H1 (cell line): Measurements from ENCODE around the gene FERMT2. TPM values are rescaled to one million over a fixed set of nuclear protein-coding genes. Genes with fewer than 3 reads are reported as not detected.

Source experiments
- CTCF ChIA-PET: fragments of 300-600 bp; sonication (Branson Sonifier 250); formaldehyde crosslinking; loops from one replicate; lab custom pipeline; 2021; ENCODE audit not compliant: partially characterized antibody; lab: Charles Lee
- POLR2A ChIA-PET: fragments of 300-600 bp; sonication (Branson Sonifier 250); formaldehyde crosslinking; loops from one replicate; lab custom pipeline; 2021; ENCODE audit warnings: inconsistent platforms; ENCODE audit not compliant: partially characterized antibody; lab: Charles Lee
- DNase-seq, 2 experiments: peaks; one replicate each; pipeline versions ENCODE4 v3.0.0 to v3.0.0-alpha.2; 2010 to 2022; ENCODE audit warnings: low spot score in 2 of 2, low read depth in 1 of 2, mixed read lengths in 1 of 2
- FAIRE-seq: peaks from 2 replicates; lab custom pipeline; 2011; peaks lifted over from hg19 to GRCh38; lab: Jason Lieb, UNC
- H2AFZ ChIP-seq: 2 replicates; pipeline ENCODE4 v1.8.1; 2012; ENCODE audit warnings: low read length, inconsistent platforms
- H2AK5ac ChIP-seq: 2 replicates; pipeline ENCODE4 v1.6.1; 2013; ENCODE audit warnings: low read depth, low read length
- H2BK120ac ChIP-seq: replicated peaks from 2 replicates; pipeline ENCODE3; 2013; ENCODE audit warnings: low read depth, low read length, inconsistent platforms
- H2BK12ac ChIP-seq: 2 replicates; pipeline ENCODE4 v1.6.1; 2013; ENCODE audit warnings: low read depth, low read length
- H2BK15ac ChIP-seq: 2 replicates; pipeline ENCODE4 v1.6.1; 2013; ENCODE audit warnings: low read length
- H2BK20ac ChIP-seq: 2 replicates; pipeline ENCODE4 v1.6.1; 2013; ENCODE audit warnings: low read length
- H2BK5ac ChIP-seq: 2 replicates; pipeline ENCODE4 v1.6.1; 2013; ENCODE audit warnings: low read depth, low read length
- H3K14ac ChIP-seq: 2 replicates; pipeline ENCODE4 v1.6.1; 2013; ENCODE audit warnings: inconsistent platforms; ENCODE audit not compliant: insufficient read length
- H3K18ac ChIP-seq: 2 replicates; pipeline ENCODE4 v1.6.1; 2013; ENCODE audit warnings: low read length; ENCODE audit errors: extremely low read depth
- H3K23ac ChIP-seq: 2 replicates; pipeline ENCODE4 v1.6.1; 2013; ENCODE audit warnings: inconsistent platforms; ENCODE audit not compliant: insufficient read length
- H3K23me2 ChIP-seq: 2 replicates; pipeline ENCODE4 v1.6.1; 2013; ENCODE audit warnings: low read depth, low read length
- H3K27ac ChIP-seq: 2 replicates; pipeline ENCODE4 v1.6.1; 2011; ENCODE audit warnings: low read depth, low read length, inconsistent platforms
- H3K27me3 ChIP-seq, 4 experiments: replicated peaks in 1 of 4; 1 replicate in 1 of 4; 2 replicates in 3 of 4; pipeline versions ENCODE4 v1.6.1 to v1.8.1; 2011 to 2013; ENCODE audit warnings: low read length in 3 of 4, mild to moderate bottlenecking in 3 of 4, inconsistent platforms in 2 of 4, mixed read lengths in 2 of 4, moderate library complexity in 1 of 4; ENCODE audit not compliant: control insufficient read depth in 3 of 4, insufficient read depth in 3 of 4; ENCODE audit errors: extremely low read depth in 1 of 4
- H3K36me3 ChIP-seq, 4 experiments: 2 replicates each; pipeline versions ENCODE4 v1.6.1 to v1.8.1; 2011 to 2013; ENCODE audit warnings: mild to moderate bottlenecking in 4 of 4, low read length in 3 of 4, moderate library complexity in 2 of 4, control low read depth in 1 of 4, inconsistent platforms in 1 of 4; ENCODE audit not compliant: insufficient read depth in 4 of 4, control insufficient read depth in 2 of 4
- H3K4ac ChIP-seq: replicated peaks from 2 replicates; pipeline ENCODE3; 2013; ENCODE audit warnings: low read length, low read depth, mixed read lengths, inconsistent platforms; ENCODE audit not compliant: insufficient read length
- H3K4me1 ChIP-seq, 4 experiments: replicated peaks in 1 of 4; 1 replicate in 1 of 4; 2 replicates in 3 of 4; pipeline versions ENCODE4 v1.6.1 to v1.8.1; 2011 to 2013; ENCODE audit warnings: low read length in 3 of 4, inconsistent platforms in 2 of 4, mixed read lengths in 1 of 4; ENCODE audit not compliant: insufficient read depth in 4 of 4, control insufficient read depth in 3 of 4
- H3K4me2 ChIP-seq, 2 experiments: 2 replicates each; pipeline versions ENCODE4 v1.6.1 to v1.8.1; 2011 to 2013; ENCODE audit warnings: low read depth in 2 of 2, low read length in 2 of 2, control low read depth in 1 of 2, inconsistent platforms in 1 of 2, mild to moderate bottlenecking in 1 of 2; ENCODE audit not compliant: insufficient read depth in 1 of 2
- H3K4me3 ChIP-seq, 4 experiments: fragments of 200-600, 300-600 bp in 1 of 4; sonication (generic), shearing (Covaris generic), sonication (Bioruptor Twin) in 1 of 4; 2 replicates each; pipeline versions ENCODE4 v1.5.1 to v1.8.1; 2011 to 2016; ENCODE audit warnings: low read length in 4 of 4, low read depth in 3 of 4, control low read depth in 2 of 4, inconsistent platforms in 2 of 4, mild to moderate bottlenecking in 2 of 4, mixed read lengths in 1 of 4, moderate library complexity in 1 of 4; ENCODE audit not compliant: insufficient read depth in 2 of 4; ENCODE audit errors: extremely low read depth in 1 of 4
- H3K56ac ChIP-seq: replicated peaks from 2 replicates; pipeline ENCODE3; 2013; ENCODE audit warnings: low read depth, mild to moderate bottlenecking, mixed read lengths, low read length, inconsistent platforms; ENCODE audit not compliant: insufficient read length
- H3K79me1 ChIP-seq: 2 replicates; pipeline ENCODE4 v1.6.1; 2013; ENCODE audit warnings: low read depth, low read length, control low read depth
- H3K79me2 ChIP-seq, 2 experiments: 2 replicates each; pipeline versions ENCODE4 v1.6.1 to v1.8.1; 2012 to 2013; ENCODE audit warnings: low read length in 2 of 2, mild to moderate bottlenecking in 2 of 2, inconsistent platforms in 1 of 2; ENCODE audit not compliant: insufficient read depth in 2 of 2, control insufficient read depth in 1 of 2
- H3K9ac ChIP-seq, 4 experiments: replicated peaks in 1 of 4; 1 replicate in 1 of 4; 2 replicates in 3 of 4; pipeline versions ENCODE4 v1.6.1 to v1.8.1; 2011 to 2013; ENCODE audit warnings: low read depth in 3 of 4, low read length in 3 of 4, control low read depth in 2 of 4, mild to moderate bottlenecking in 2 of 4, moderate library complexity in 2 of 4, inconsistent platforms in 1 of 4; ENCODE audit errors: extremely low read depth in 1 of 4
- H3K9me3 ChIP-seq, 2 experiments: 2 replicates each; pipeline versions ENCODE4 v1.6.1 to v1.8.1; 2012 to 2013; ENCODE audit warnings: mild to moderate bottlenecking in 2 of 2, moderate library complexity in 2 of 2, control low read depth in 1 of 2, inconsistent platforms in 1 of 2, low read depth in 1 of 2, low read length in 1 of 2, mixed read lengths in 1 of 2; ENCODE audit not compliant: insufficient read depth in 2 of 2
- H4K20me1 ChIP-seq, 2 experiments: replicated peaks in 1 of 2; 2 replicates each; pipeline versions ENCODE3 to v1.8.1; 2011 to 2013; ENCODE audit warnings: inconsistent platforms in 2 of 2, low read length in 2 of 2, mild to moderate bottlenecking in 1 of 2; ENCODE audit not compliant: insufficient read depth in 2 of 2, control insufficient read depth in 1 of 2
- H4K5ac ChIP-seq: 2 replicates; pipeline ENCODE4 v1.6.1; 2013; ENCODE audit warnings: low read length, low read depth, mixed read lengths, inconsistent platforms; ENCODE audit not compliant: insufficient read length
- H4K8ac ChIP-seq: 2 replicates; pipeline ENCODE4 v1.8.0; 2013; ENCODE audit warnings: mild to moderate bottlenecking, moderate library complexity, low read length, inconsistent platforms; ENCODE audit not compliant: insufficient read depth; ENCODE audit errors: extremely low read depth
- H4K91ac ChIP-seq: replicated peaks from 2 replicates; pipeline ENCODE3; 2013; ENCODE audit warnings: low read length, mixed read lengths, inconsistent platforms; ENCODE audit not compliant: insufficient read length
- ATF2 ChIP-seq: IDR thresholded peaks from 2 replicates; pipeline ENCODE4 v1.6.1; 2012; ENCODE audit warnings: low read length, inconsistent platforms
- BCL11A ChIP-seq, 2 experiments: IDR thresholded peaks; one replicate each; pipeline ENCODE4 v1.6.1; 2011; ENCODE audit warnings: low read depth in 2 of 2, low read length in 2 of 2, mild to moderate bottlenecking in 2 of 2
- CHD1 ChIP-seq: IDR thresholded peaks from 2 replicates; pipeline ENCODE4 v1.6.1; 2012; ENCODE audit warnings: low read depth, low read length, improper control_type of control experiment
- KDM5A ChIP-seq: fragments of 200-600 bp; IDR thresholded peaks from 2 replicates; pipeline ENCODE4 v1.7.1; 2012; ENCODE audit warnings: mild to moderate bottlenecking, low read length, inconsistent platforms, mixed read lengths
- WGBS, 2 experiments: shearing (Covaris generic) in 1 of 2; methylation state at CpG; one replicate each; pipeline versions ENCODE4 v1.1.6 to v1.1.7; 2013 to 2015; ENCODE audit warnings: low lambda C conversion rate in 2 of 2, mixed read lengths in 2 of 2, inconsistent platforms in 1 of 2, low coverage in 1 of 2, missing lambda C conversion rate in 1 of 2; ENCODE audit not compliant: insufficient replicate concordance in 2 of 2, insufficient coverage in 1 of 2, insufficient read length in 1 of 2; ENCODE audit errors: extremely low coverage in 1 of 2, missing lambda C conversion rate in 1 of 2; 5-methylcytosine and 5-hydroxymethylcytosine counted together
- polyA plus RNA-seq, 7 experiments: library from polyadenylated mRNA; depleted of rRNA in 3 of 7; stranded (reverse) in 5 of 7; unstranded in 2 of 7; fragments of >200 nt in 5 of 7; fragments of 200-250 nt in 2 of 7; gene quantifications; 1 replicate in 5 of 7; 2 replicates in 1 of 7; 4 replicates in 1 of 7; pipeline versions ENCODE4 v1.2.1 to v1.2.3, GENCODE V29; 2011 to 2013; ENCODE audit warnings: missing spikeins in 2 of 7, mixed read lengths in 2 of 7
- total RNA-seq: library from RNA; stranded (reverse); fragmentation: NEBNext Ultra II Directional; extraction: Animal tissue kit (Norgen Biotek cat#: 25700); gene quantifications from 2 replicates; pipeline ENCODE4 v1.2.1, GENCODE V29; 2021

FERMT2 gene
- total and polyA plus RNA-seq, 2 of the 8 experiments (the other 6 are each of a cell fraction or from before 2014, with no cell fraction given): 53.3 to 142 TPM

GRCh38 chr14:52913271-52913670 lies 37.6 kb downstream of the FERMT2 start:
- H3K4me3 ChIP-seq: no peak overlapping the region
- POLR2A ChIA-PET: no interaction called here
- H3K14ac ChIP-seq: no peak overlapping the region
- no peak for TF ChIP-seq BCL11A (IDR thresholded peaks at IDR 0.05; ENCODE audit: low read depth in 2 of 2, low read length in 2 of 2)
- TF ChIP-seq KDM5A: no peak
- TF ChIP-seq ATF2: no peak
- TF ChIP-seq CHD1: no peak
- TF ChIP-seq, all 59 proteins: peak for 0
- Histone ChIP-seq H2BK120ac (no peak overlapping the region), H3K79me1 (peaks cover 2% of the 10 kb centered on the region), H3K4me1 (no peaks in the 10 kb centered on the region), H2BK12ac (no peak overlapping the region), H3K4me2 (no peak overlapping the region), H3K79me2 (peaks cover 0 to 43% of the 10 kb centered on the region in 2 experiments; a peak in 3 of 4 replicates), H3K27ac (no peak overlapping the region), H3K23me2 (no peaks in the 10 kb centered on the region), H2AFZ (no peak overlapping the region), H2BK5ac (no peak overlapping the region), H4K8ac (no peak overlapping the region), H4K91ac (no peak overlapping the region), H4K5ac (no peak overlapping the region), H3K36me3 (peaks cover 0 to 30% (median 2%) of the 10 kb centered on the region in 4 experiments; a peak in 5 of 8 replicates), H4K20me1 (no peaks in the 10 kb centered on the region), H3K23ac (no peak overlapping the region), H3K4ac (no peak overlapping the region), H2BK20ac (no peak overlapping the region), H3K9me3 (no peaks in the 10 kb centered on the region), H2BK15ac (no peak overlapping the region), H3K18ac (no peak overlapping the region), H3K56ac (no peak overlapping the region), H2AK5ac (no peak overlapping the region), H3K27me3 (no peaks in the 10 kb centered on the region), H3K9ac (no peak overlapping the region)
- WGBS, 2 experiments: 69% methylated on average over 4 of the region's 4 CpGs; no CpG with 5 or more reads in 1 of the 2 experiments
- FAIRE-seq: no peak
- DNase-seq: no peak
- CTCF ChIA-PET: no interaction called here
